ENCODE results near the gene KIF26A.

GRCh38 chr14:104100171-104101085, 38.0 kb upstream of the KIF26A start:
- no peak for TF ChIP-seq ZBTB7A (tag by site-specific recombination; IDR thresholded peaks at IDR 0.05; ENCODE audit: low read depth)
- TF ChIP-seq, protein P1, sequence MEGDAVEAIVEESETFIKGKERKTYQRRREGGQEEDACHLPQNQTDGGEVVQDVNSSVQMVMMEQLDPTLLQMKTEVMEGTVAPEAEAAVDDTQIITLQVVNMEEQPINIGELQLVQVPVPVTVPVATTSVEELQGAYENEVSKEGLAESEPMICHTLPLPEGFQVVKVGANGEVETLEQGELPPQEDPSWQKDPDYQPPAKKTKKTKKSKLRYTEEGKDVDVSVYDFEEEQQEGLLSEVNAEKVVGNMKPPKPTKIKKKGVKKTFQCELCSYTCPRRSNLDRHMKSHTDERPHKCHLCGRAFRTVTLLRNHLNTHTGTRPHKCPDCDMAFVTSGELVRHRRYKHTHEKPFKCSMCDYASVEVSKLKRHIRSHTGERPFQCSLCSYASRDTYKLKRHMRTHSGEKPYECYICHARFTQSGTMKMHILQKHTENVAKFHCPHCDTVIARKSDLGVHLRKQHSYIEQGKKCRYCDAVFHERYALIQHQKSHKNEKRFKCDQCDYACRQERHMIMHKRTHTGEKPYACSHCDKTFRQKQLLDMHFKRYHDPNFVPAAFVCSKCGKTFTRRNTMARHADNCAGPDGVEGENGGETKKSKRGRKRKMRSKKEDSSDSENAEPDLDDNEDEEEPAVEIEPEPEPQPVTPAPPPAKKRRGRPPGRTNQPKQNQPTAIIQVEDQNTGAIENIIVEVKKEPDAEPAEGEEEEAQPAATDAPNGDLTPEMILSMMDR (tag by site-specific recombination; IDR thresholded peaks at IDR 0.05) = no peak
- TF ChIP-seq, protein P2, sequence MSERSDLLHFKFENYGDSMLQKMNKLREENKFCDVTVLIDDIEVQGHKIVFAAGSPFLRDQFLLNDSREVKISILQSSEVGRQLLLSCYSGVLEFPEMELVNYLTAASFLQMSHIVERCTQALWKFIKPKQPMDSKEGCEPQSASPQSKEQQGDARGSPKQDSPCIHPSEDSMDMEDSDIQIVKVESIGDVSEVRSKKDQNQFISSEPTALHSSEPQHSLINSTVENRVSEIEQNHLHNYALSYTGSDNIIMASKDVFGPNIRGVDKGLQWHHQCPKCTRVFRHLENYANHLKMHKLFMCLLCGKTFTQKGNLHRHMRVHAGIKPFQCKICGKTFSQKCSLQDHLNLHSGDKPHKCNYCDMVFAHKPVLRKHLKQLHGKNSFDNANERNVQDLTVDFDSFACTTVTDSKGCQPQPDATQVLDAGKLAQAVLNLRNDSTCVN (tag by site-specific recombination; optimal IDR thresholded peaks at IDR 0.05) = no peak
- TF ChIP-seq ZNF121 (tag by site-specific recombination; IDR thresholded peaks at IDR 0.05) = no peak
- no peak for TF ChIP-seq KLF16 (tag by site-specific recombination; IDR thresholded peaks at IDR 0.05)
- no peak for TF ChIP-seq ZNF792 (tag by site-specific recombination; IDR thresholded peaks at IDR 0.05)
- TF ChIP-seq MYNN (tag by site-specific recombination; IDR thresholded peaks at IDR 0.05; ENCODE audit: borderline replicate concordance) = no peak

All from HEK293 (cell line).